GM21825 (cell line): Measurements from ENCODE around the gene NCMAP.

ENCODE experiments used
- ATAC-seq: cut with Tn5 transposase; IDR thresholded peaks from one replicate; pipeline ENCODE4 v1.9.1; 2021; ENCODE audit warnings: mild to moderate bottlenecking, moderate library complexity; ENCODE audit not compliant: unreplicated experiment

Gene NCMAP

GRCh38 chr1:24570265-24571125 is 14.6 kb downstream of the NCMAP start:
- ATAC-seq, result no peak

GRCh38 chr1:24572301-24572700 is 16.4 kb downstream of the NCMAP start:
- ATAC-seq, result no peak

GRCh38 chr1:24575905-24576587 is 20.2 kb downstream of the NCMAP start:
- no peak for ATAC-seq

GRCh38 chr1:24578846-24579245 is 23.0 kb downstream of the NCMAP start:
- ATAC-seq, result no peak

- no peak for ATAC-seq
Observed at GRCh38 chr1:24580756-24581155, 24.9 kb downstream of the NCMAP start.

GRCh38 chr1:24584171-24584647 is 28.3 kb downstream of the NCMAP start:
- no peak for ATAC-seq

GRCh38 chr1:24586119-24586518 is 30.2 kb downstream of the NCMAP start:
- ATAC-seq, result no peak

GRCh38 chr1:24586970-24587820 is 31.3 kb downstream of the NCMAP start:
- ATAC-seq, result no peak

- ATAC-seq, result no peak
Observed at GRCh38 chr1:24588573-24588972, 32.7 kb downstream of the NCMAP start.

GRCh38 chr1:24589200-24589599 is 33.3 kb downstream of the NCMAP start:
- ATAC-seq, result no peak

GRCh38 chr1:24591781-24592180 is 35.9 kb downstream of the NCMAP start:
- no peak for ATAC-seq

- no peak for ATAC-seq
Observed at GRCh38 chr1:24594328-24594598, 38.4 kb downstream of the NCMAP start.

GRCh38 chr1:24596401-24596880 is 40.6 kb downstream of the NCMAP start:
- no peak for ATAC-seq

- ATAC-seq, result no peak
Observed at GRCh38 chr1:24599265-24599664, 43.4 kb downstream of the NCMAP start.

GRCh38 chr1:24600551-24600950 is 44.7 kb downstream of the NCMAP start:
- ATAC-seq, result no peak

GRCh38 chr1:24605534-24606295 is 49.8 kb downstream of the NCMAP start:
- no peak for ATAC-seq

- ATAC-seq, result no peak
Observed at GRCh38 chr1:24606296-24606605, 50.4 kb downstream of the NCMAP start.

- no peak for ATAC-seq
Observed at GRCh38 chr1:24606621-24607020, 50.7 kb downstream of the NCMAP start.

- ATAC-seq, result no peak
Observed at GRCh38 chr1:24609949-24610517, 54.1 kb downstream of the NCMAP start.

GRCh38 chr1:24619376-24619775 is 63.5 kb downstream of the NCMAP start:
- ATAC-seq, result no peak
